GM12878 (cell line): ENCODE results near the gene APOL4. TPM values are rescaled to one million over a fixed set of nuclear protein-coding genes. Genes with fewer than 3 reads are reported as not detected.

Experiments used
- ATAC-seq: fragments of 200-7000 bp; cut with Tn5 transposase; 3 replicates; pipeline ENCODE4 v1.9.1; 2020; ENCODE audit warnings: mild to moderate bottlenecking, moderate library complexity
- BruUV-seq: library from RNA; stranded (reverse); fragments of 400-500 nt; replicated peaks from 2 replicates; lab custom pipeline; 2021; lab: Mats Ljungman, UMichigan
- CTCF ChIA-PET: fragments of 300-600 bp; sonication (Branson Sonifier 250); formaldehyde crosslinking; extraction: SDS; loops from one replicate; lab custom pipeline; 2021; ENCODE audit warnings: inconsistent platforms; lab: Yijun Ruan, JAX
- POLR2A ChIA-PET: fragments of 350-600 bp; formaldehyde crosslinking; extraction: SDS; loops from one replicate; lab custom pipeline; 2021; ENCODE audit warnings: inconsistent platforms; lab: Charles Lee
- RAD21 ChIA-PET: fragments of 300-600 bp; sonication (Branson Sonifier 250); formaldehyde crosslinking; loops from one replicate; lab custom pipeline; 2023; ENCODE audit warnings: antibody characterized with exemption; ENCODE audit not compliant: unreplicated experiment; lab: Charles Lee
- SMC1A ChIA-PET: fragments of 300-600 bp; sonication (Branson Sonifier 250); formaldehyde crosslinking; loops from one replicate; lab custom pipeline; 2023; ENCODE audit not compliant: unreplicated experiment, uncharacterized antibody; lab: Charles Lee
- DNase-seq: peaks from one replicate; pipeline ENCODE4 v3.0.0-alpha.2; 2011; ENCODE audit warnings: low read depth, low spot score
- FAIRE-seq: peaks from 3 replicates; lab custom pipeline; 2011; peaks lifted over from hg19 to GRCh38; lab: Jason Lieb, UNC
- H2AFZ ChIP-seq: 2 replicates; pipeline ENCODE4 v1.6.0; 2011; ENCODE audit warnings: low read depth, low read length, control low read depth; ENCODE audit not compliant: control insufficient read depth
- H3K27ac ChIP-seq: 2 replicates; pipeline ENCODE4 v1.5.1; 2011; ENCODE audit warnings: control low read depth; ENCODE audit not compliant: control insufficient read depth, insufficient read depth
- H3K27me3 ChIP-seq, 2 experiments: replicated peaks in 1 of 2; 2 replicates each; pipeline versions ENCODE4 v1.6.0 to v1.6.1; 2011; ENCODE audit warnings: low read length in 1 of 2; ENCODE audit not compliant: control insufficient read depth in 2 of 2, insufficient read depth in 2 of 2
- H3K36me3 ChIP-seq, 2 experiments: 2 replicates each; pipeline ENCODE4 v1.5.1; 2011; ENCODE audit warnings: low read length in 1 of 2; ENCODE audit not compliant: control insufficient read depth in 2 of 2, insufficient read depth in 2 of 2
- H3K4me1 ChIP-seq: 2 replicates; pipeline ENCODE4 v1.6.1; 2011; ENCODE audit warnings: mild to moderate bottlenecking, low read length, moderate library complexity, mixed read lengths; ENCODE audit not compliant: control insufficient read depth, insufficient read depth
- H3K4me2 ChIP-seq: 2 replicates; pipeline ENCODE4 v1.6.0; 2011; ENCODE audit warnings: control low read depth; ENCODE audit not compliant: control insufficient read depth, insufficient read depth
- H3K4me3 ChIP-seq: fragments of 200-600 bp; sonication (generic); 2 replicates; pipeline ENCODE4 v1.5.1; 2016
- H3K79me2 ChIP-seq: 2 replicates; pipeline ENCODE4 v1.6.0; 2011; ENCODE audit warnings: low read length; ENCODE audit not compliant: control insufficient read depth, insufficient read depth
- H3K9ac ChIP-seq: 2 replicates; pipeline ENCODE4 v1.8.0; 2011; ENCODE audit warnings: low read length, control low read depth, mixed read lengths; ENCODE audit not compliant: control insufficient read depth, insufficient read depth
- H3K9me3 ChIP-seq: replicated peaks from 3 replicates; pipeline ENCODE4 v1.5.1; 2011; ENCODE audit warnings: mild to moderate bottlenecking, low read length; ENCODE audit not compliant: control insufficient read depth, insufficient read depth
- H4K20me1 ChIP-seq: 2 replicates; pipeline ENCODE4 v1.6.0; 2011; ENCODE audit not compliant: control insufficient read depth, insufficient read depth
- NFYB ChIP-seq: IDR thresholded peaks from 2 replicates; pipeline ENCODE4 v1.6.1; 2011; ENCODE audit warnings: low read depth, mild to moderate bottlenecking, low read length, improper control_type of control experiment, moderate library complexity; ENCODE audit not compliant: insufficient read depth
- NR2F1 ChIP-seq: fragments of 450-650 bp; conservative IDR thresholded peaks from 2 replicates; pipeline ENCODE4 v1.6.1; 2017; ENCODE audit warnings: mild to moderate bottlenecking
- SMARCA5 ChIP-seq: fragments of 450-650 bp; IDR thresholded peaks from 2 replicates; pipeline ENCODE4 v1.6.1; 2017; ENCODE audit warnings: mild to moderate bottlenecking
- ZNF24 ChIP-seq: fragments of 450-650 bp; IDR thresholded peaks from 2 replicates; pipeline ENCODE4 v1.6.1; 2017; ENCODE audit warnings: antibody characterized with exemption, mild to moderate bottlenecking
- WGBS: methylation state at CpG from one replicate; pipeline ENCODE4 v1.1.6; 2016; ENCODE audit warnings: low lambda C conversion rate; ENCODE audit not compliant: insufficient replicate concordance, insufficient coverage; ENCODE audit errors: missing lambda C conversion rate; 5-methylcytosine and 5-hydroxymethylcytosine counted together
- in situ Hi-C: fragments of 300-500 bp; cut with MboI; formaldehyde crosslinking; loops from 9 replicates; pipeline ENCODE4 v1.14.3; 2018; ENCODE audit warnings: mixed read lengths
- intact Hi-C: fragments of 100-400 bp; cut with micrococcal nuclease; formaldehyde crosslinking; loops from one replicate; pipeline ENCODE4 v1.14.2; 2022; ENCODE audit not compliant: unreplicated experiment
- polyA plus RNA-seq, 11 experiments: library from polyadenylated mRNA; depleted of rRNA in 4 of 11; unstranded in 6 of 11; stranded (reverse) in 5 of 11; fragments of >200 nt; fragmentation: Nextera tagmentation in 4 of 11; fragmentation: Illumina TruSeq in 1 of 11; extraction: Ambion mirVana in 4 of 11; extraction: Trizol in 1 of 11; gene quantifications; 1 replicate in 1 of 11; 2 replicates in 10 of 11; pipeline versions ENCODE4 v1.2.1 to v1.2.3, GENCODE V29; 2011 to 2016; ENCODE audit warnings: inconsistent platforms in 2 of 11, missing spikeins in 2 of 11, low read depth in 1 of 11
- total RNA-seq, 4 experiments: library from RNA; depleted of rRNA in 3 of 4; stranded (reverse); fragments of >200 nt in 3 of 4; fragmentation: Illumina TruSeq in 1 of 4; extraction: Trizol in 1 of 4; gene quantifications; 2 replicates each; pipeline versions ENCODE4 v1.2.1 to v1.2.3, GENCODE V29; 2013 to 2021
- TF ChIP-seq, protein P1 (sequence below): fragments of 450-650 bp; IDR thresholded peaks from 2 replicates; pipeline ENCODE4 v1.6.1; 2016; ENCODE audit warnings: mild to moderate bottlenecking
- TF ChIP-seq, protein P2 (sequence below): fragments of 450-650 bp; formaldehyde crosslinking; IDR thresholded peaks from 2 replicates; pipeline ENCODE4 v1.4.0; 2020; ENCODE audit warnings: mild to moderate bottlenecking, moderate library complexity

Gene APOL4
- total and polyA plus RNA-seq, 10 of the 15 experiments (the other 5 are each of a cell fraction or from before 2014, with no cell fraction given), result 0.03 to 0.24 (median 0.19) TPM; not detected in 7

DNA sequence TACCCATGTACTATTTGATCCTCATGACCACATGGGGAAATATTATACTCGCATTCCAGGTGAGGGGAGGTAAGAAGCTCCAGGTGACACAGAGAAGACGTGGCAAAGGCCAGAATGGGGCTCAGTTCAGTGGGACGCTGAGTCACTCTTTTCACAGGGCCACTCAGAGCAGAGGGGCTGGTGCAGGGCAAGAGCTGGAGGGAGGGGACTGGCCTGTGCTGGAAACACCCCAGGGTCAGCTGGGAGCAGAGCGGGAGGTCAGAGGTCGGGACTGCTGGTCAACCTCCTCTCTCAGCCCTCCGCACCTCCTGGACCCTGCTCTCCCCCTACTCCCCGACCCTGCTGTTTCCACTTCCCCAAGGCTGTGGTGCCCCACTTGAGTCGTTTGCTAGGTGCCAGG lies 53.2 kb downstream of the APOL4 start:
- DNase-seq (no peak), FAIRE-seq (no peak), ATAC-seq (no peak)
- BruUV-seq, result no TSS peak
- Histone ChIP-seq H3K9ac (no peak overlapping the region), H3K79me2 (no peaks in the 10 kb centered on the region; the same call in 1 of the 2 replicates), H3K36me3 (peaks cover 3 to 13% of the 10 kb centered on the region in 2 experiments), H3K27ac (no peak overlapping the region), H4K20me1 (no peaks in the 10 kb centered on the region), H3K4me3 (no peak overlapping the region), H3K9me3 (no peaks in the 10 kb centered on the region; the same call in 2 of the 3 replicates), H2AFZ (no peak overlapping the region), H3K4me1 (no peaks in the 10 kb centered on the region), H3K4me2 (no peak overlapping the region), H3K27me3 (no peaks in the 10 kb centered on the region)
- in situ Hi-C loops, result no loop called here
- WGBS, result 71% methylated on average over 7 of the region's 8 CpGs
- ChIA-PET SMC1A (interaction anchor here (1.0 to 1.3 kb wide), 2 partner anchors 30 to 31 kb away, joined by 3 to 4 read pairs; no protein-coding TSS in a partner anchor), POLR2A (interaction anchor here (0.9 kb wide), 1 partner anchor 12 kb away, joined by 3 read pairs; the partner anchor contains the start of gene APOL3), RAD21 (interaction anchor here (1.1 kb wide), 1 partner anchor 32 kb away, joined by 3 read pairs; no protein-coding TSS in a partner anchor), CTCF (interaction anchor here (1.7 kb wide), 1 partner anchor 32 kb away, joined by 5 read pairs; no protein-coding TSS in a partner anchor)
- intact Hi-C loops, result no loop called here
- TF ChIP-seq NR2F1 (0 out of 2 replicates have a peak, but pooled peaks have one; percentile 17), NFYB (no peak)

DNA sequence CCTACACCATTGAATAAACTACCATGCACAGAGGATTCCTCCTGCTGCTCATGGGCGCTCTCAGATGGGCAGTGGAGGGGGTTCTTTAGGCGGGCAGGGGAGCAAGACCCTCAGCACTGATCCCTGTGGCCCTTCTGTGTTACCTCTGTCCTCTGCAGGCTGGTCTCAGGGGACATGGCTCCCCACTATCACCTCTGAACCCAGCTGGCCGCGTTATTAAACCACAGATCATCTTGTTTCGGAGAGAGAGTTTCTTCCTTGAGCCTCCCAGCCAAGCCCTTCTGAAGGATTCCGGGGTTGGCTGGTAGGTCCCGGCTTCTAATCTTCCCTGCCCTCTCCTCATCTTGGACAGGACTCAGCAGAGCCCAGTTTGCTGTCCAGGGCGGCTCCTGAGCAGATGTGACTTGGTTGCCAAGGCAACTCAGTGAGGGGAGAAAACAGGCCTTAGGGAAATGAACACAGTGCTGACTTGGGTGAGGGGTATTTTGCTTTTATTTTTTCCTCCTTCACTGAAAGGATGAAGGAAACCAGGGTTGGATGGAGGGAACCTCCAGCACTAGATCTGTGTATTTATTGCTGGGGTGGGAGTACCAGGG lies 54.3 kb downstream of the APOL4 start:
- ChIA-PET RAD21 (interaction anchor here (1.3 kb wide), 1 partner anchor 11 kb away, joined by 4 read pairs; no protein-coding TSS in a partner anchor), SMC1A (interaction anchor here (3.5 kb wide), 1 partner anchor 33 kb away, joined by 53 read pairs; no protein-coding TSS in a partner anchor), POLR2A (no interaction called here), CTCF (interaction anchor here (1.7 to 7.4 kb wide), 2 partner anchors 32 to 33 kb away, joined by 5 to 129 read pairs; no protein-coding TSS in a partner anchor)
- intact Hi-C loops, result no loop called here
- no peaks in the 10 kb centered on the region for H4K20me1 ChIP-seq
- no peak overlapping the region for H3K9ac ChIP-seq
- ATAC-seq, result no peak
- peaks cover 7 to 21% of the 10 kb centered on the region in 2 experiments for H3K36me3 ChIP-seq
- no peak overlapping the region for H3K27ac ChIP-seq
- H3K9me3 ChIP-seq, result no peaks in the 10 kb centered on the region
- no peak overlapping the region for H3K4me2 ChIP-seq
- in situ Hi-C loops, result no loop called here
- H3K27me3 ChIP-seq, result no peaks in the 10 kb centered on the region
- no peak for FAIRE-seq
- H2AFZ ChIP-seq, result no peak overlapping the region
- DNase-seq, result no peak
- no TSS peak for BruUV-seq
- H3K4me1 ChIP-seq, result no peaks in the 10 kb centered on the region
- H3K79me2 ChIP-seq, result no peaks in the 10 kb centered on the region; the same call in 1 of the 2 replicates
- 92% methylated on average over 8 of the region's 8 CpGs for WGBS
- no peak overlapping the region for H3K4me3 ChIP-seq
- TF ChIP-seq, protein P1, sequence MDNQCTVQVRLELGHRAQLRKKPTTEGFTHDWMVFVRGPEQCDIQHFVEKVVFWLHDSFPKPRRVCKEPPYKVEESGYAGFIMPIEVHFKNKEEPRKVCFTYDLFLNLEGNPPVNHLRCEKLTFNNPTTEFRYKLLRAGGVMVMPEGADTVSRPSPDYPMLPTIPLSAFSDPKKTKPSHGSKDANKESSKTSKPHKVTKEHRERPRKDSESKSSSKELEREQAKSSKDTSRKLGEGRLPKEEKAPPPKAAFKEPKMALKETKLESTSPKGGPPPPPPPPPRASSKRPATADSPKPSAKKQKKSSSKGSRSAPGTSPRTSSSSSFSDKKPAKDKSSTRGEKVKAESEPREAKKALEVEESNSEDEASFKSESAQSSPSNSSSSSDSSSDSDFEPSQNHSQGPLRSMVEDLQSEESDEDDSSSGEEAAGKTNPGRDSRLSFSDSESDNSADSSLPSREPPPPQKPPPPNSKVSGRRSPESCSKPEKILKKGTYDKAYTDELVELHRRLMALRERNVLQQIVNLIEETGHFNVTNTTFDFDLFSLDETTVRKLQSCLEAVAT, result no peak
- TF ChIP-seq ZNF24 (no peak), SMARCA5 (no peak)
- TF ChIP-seq, protein P2, sequence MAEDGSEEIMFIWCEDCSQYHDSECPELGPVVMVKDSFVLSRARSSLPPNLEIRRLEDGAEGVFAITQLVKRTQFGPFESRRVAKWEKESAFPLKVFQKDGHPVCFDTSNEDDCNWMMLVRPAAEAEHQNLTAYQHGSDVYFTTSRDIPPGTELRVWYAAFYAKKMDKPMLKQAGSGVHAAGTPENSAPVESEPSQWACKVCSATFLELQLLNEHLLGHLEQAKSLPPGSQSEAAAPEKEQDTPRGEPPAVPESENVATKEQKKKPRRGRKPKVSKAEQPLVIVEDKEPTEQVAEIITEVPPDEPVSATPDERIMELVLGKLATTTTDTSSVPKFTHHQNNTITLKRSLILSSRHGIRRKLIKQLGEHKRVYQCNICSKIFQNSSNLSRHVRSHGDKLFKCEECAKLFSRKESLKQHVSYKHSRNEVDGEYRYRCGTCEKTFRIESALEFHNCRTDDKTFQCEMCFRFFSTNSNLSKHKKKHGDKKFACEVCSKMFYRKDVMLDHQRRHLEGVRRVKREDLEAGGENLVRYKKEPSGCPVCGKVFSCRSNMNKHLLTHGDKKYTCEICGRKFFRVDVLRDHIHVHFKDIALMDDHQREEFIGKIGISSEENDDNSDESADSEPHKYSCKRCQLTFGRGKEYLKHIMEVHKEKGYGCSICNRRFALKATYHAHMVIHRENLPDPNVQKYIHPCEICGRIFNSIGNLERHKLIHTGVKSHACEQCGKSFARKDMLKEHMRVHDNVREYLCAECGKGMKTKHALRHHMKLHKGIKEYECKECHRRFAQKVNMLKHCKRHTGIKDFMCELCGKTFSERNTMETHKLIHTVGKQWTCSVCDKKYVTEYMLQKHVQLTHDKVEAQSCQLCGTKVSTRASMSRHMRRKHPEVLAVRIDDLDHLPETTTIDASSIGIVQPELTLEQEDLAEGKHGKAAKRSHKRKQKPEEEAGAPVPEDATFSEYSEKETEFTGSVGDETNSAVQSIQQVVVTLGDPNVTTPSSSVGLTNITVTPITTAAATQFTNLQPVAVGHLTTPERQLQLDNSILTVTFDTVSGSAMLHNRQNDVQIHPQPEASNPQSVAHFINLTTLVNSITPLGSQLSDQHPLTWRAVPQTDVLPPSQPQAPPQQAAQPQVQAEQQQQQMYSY (CRISPR knock-in tag), result no peak
